Tibial nerve (tissue), 4 donors: ENCODE data around the gene SYP.

Source experiments
- EP300 ChIP-seq, 2 donors: sonication (generic); formaldehyde crosslinking; IDR thresholded peaks; one replicate each; pipeline ENCODE4 v1.6.1; 2017; ENCODE audit warnings: antibody characterized with exemption in 2 of 2, mild to moderate bottlenecking in 1 of 2
- POLR2A ChIP-seq, 2 donors: fragments of 450-650 bp; IDR thresholded peaks; one replicate each; pipeline ENCODE4 v1.6.1; 2017; ENCODE audit warnings: antibody characterized with exemption in 2 of 2, mild to moderate bottlenecking in 2 of 2, moderate library complexity in 2 of 2
- TF ChIP-seq, protein P1 (sequence below), 5 experiments: fragments of 200-600 bp in 3 of 5; fragments of 450-650 bp in 2 of 5; sonication (generic) in 3 of 5; IDR thresholded peaks; one replicate each; pipeline ENCODE4 v1.5.1; 2016 to 2019; ENCODE audit warnings: antibody characterized with exemption in 5 of 5, mild to moderate bottlenecking in 3 of 5, moderate library complexity in 2 of 5

- TF ChIP-seq, protein P1, sequence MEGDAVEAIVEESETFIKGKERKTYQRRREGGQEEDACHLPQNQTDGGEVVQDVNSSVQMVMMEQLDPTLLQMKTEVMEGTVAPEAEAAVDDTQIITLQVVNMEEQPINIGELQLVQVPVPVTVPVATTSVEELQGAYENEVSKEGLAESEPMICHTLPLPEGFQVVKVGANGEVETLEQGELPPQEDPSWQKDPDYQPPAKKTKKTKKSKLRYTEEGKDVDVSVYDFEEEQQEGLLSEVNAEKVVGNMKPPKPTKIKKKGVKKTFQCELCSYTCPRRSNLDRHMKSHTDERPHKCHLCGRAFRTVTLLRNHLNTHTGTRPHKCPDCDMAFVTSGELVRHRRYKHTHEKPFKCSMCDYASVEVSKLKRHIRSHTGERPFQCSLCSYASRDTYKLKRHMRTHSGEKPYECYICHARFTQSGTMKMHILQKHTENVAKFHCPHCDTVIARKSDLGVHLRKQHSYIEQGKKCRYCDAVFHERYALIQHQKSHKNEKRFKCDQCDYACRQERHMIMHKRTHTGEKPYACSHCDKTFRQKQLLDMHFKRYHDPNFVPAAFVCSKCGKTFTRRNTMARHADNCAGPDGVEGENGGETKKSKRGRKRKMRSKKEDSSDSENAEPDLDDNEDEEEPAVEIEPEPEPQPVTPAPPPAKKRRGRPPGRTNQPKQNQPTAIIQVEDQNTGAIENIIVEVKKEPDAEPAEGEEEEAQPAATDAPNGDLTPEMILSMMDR (IDR thresholded peaks at IDR 0.05): peak; percentile 16 to 35 (median 21)
- peak in 1 of 2 donors; percentile 16 for TF ChIP-seq POLR2A (IDR thresholded peaks at IDR 0.05)
- TF ChIP-seq EP300 (IDR thresholded peaks at IDR 0.05): peak in 1 of 2 donors; percentile 63
These were observed 33.8 kb downstream of the SYP start for GRCh38 chrX:49165901-49166881.
